K562 (cell line): ENCODE measurements around the gene SPTBN5.

Experiments used
- ETS2 ChIP-seq: IDR thresholded peaks from 2 replicates; pipeline ENCODE4 v1.6.1; 2016; ENCODE audit warnings: borderline replicate concordance, missing genetic modification characterization, mild to moderate bottlenecking, moderate library complexity, missing compliant biosample characterization; ENCODE audit not compliant: poor library complexity, severe bottlenecking
- ETV6 ChIP-seq, 3 experiments: fragments of 150-350 bp in 1 of 3; sonication (generic) in 1 of 3; formaldehyde crosslinking in 1 of 3; IDR thresholded peaks; 2 replicates each; pipeline versions ENCODE4 v1.6.1 to v1.8.0; 2014 to 2022; ENCODE audit warnings: borderline replicate concordance in 2 of 3, low read depth in 2 of 3, antibody characterized with exemption in 1 of 3, low read length in 1 of 3, mild to moderate bottlenecking in 1 of 3, missing genetic modification reagents in 1 of 3
- FOXK2 ChIP-seq, 2 experiments: fragments of 450-650 bp; IDR thresholded peaks in 1 of 2; conservative IDR thresholded peaks in 1 of 2; 2 replicates each; pipeline ENCODE4 v1.6.1; 2016; ENCODE audit warnings: low read depth in 2 of 2, mild to moderate bottlenecking in 1 of 2
- GATAD2B ChIP-seq: fragments of 450-650 bp; IDR thresholded peaks from 2 replicates; pipeline ENCODE4 v1.6.1; 2017; ENCODE audit warnings: mild to moderate bottlenecking, borderline replicate concordance
- JUN ChIP-seq, 2 experiments: sonication (generic) in 1 of 2; formaldehyde crosslinking in 1 of 2; IDR thresholded peaks; 2 replicates each; pipeline versions ENCODE4 v1.6.1 to v1.8.0; 2012 to 2022; ENCODE audit warnings: borderline replicate concordance in 2 of 2, mild to moderate bottlenecking in 2 of 2, improper control_type of control experiment in 1 of 2, low read depth in 1 of 2, low read length in 1 of 2, missing genetic modification reagents in 1 of 2
- KLF1 ChIP-seq: fragments of 450-650 bp; IDR thresholded peaks from 2 replicates; pipeline ENCODE4 v1.6.1; 2016; ENCODE audit warnings: missing genetic modification characterization, missing compliant biosample characterization
- NCOA2 ChIP-seq, 2 experiments: fragments of 450-650 bp; IDR thresholded peaks; 2 replicates each; pipeline ENCODE4 v1.6.1; 2018; ENCODE audit warnings: mild to moderate bottlenecking in 2 of 2, moderate library complexity in 1 of 2; ENCODE audit not compliant: partially characterized antibody in 2 of 2
- POLR2A ChIP-seq: fragments of 450-650 bp; conservative IDR thresholded peaks from 2 replicates; pipeline ENCODE4 v1.6.1; 2016
- TAF1 ChIP-seq: IDR thresholded peaks from 2 replicates; pipeline ENCODE4 v1.6.1; 2011; ENCODE audit warnings: mild to moderate bottlenecking, low read length, moderate library complexity; ENCODE audit not compliant: insufficient read depth, control insufficient read depth, severe bottlenecking; ENCODE audit errors: extremely low read depth
- TF ChIP-seq, protein P1 (sequence below): fragments of 450-650 bp; IDR thresholded peaks from 2 replicates; pipeline ENCODE4 v1.7.1; 2018; ENCODE audit warnings: mild to moderate bottlenecking, low read depth; ENCODE audit not compliant: partially characterized antibody
- TF ChIP-seq, protein P2 (sequence below), 3 experiments: IDR thresholded peaks in 2 of 3; conservative IDR thresholded peaks in 1 of 3; 2 replicates each; pipeline ENCODE4 v1.5.1; 2011 to 2012; ENCODE audit warnings: low read length in 3 of 3, mild to moderate bottlenecking in 3 of 3, control low read depth in 2 of 3, improper control_type of control experiment in 1 of 3, inconsistent platforms in 1 of 3, low read depth in 1 of 3, mixed read lengths in 1 of 3, moderate library complexity in 1 of 3; ENCODE audit not compliant: insufficient read depth in 2 of 3
- TF ChIP-seq, protein P3 (sequence below): sonication (generic); formaldehyde crosslinking; IDR thresholded peaks from 2 replicates; pipeline ENCODE4 v1.9.0; 2022; ENCODE audit warnings: mild to moderate bottlenecking, missing genetic modification reagents

DNA sequence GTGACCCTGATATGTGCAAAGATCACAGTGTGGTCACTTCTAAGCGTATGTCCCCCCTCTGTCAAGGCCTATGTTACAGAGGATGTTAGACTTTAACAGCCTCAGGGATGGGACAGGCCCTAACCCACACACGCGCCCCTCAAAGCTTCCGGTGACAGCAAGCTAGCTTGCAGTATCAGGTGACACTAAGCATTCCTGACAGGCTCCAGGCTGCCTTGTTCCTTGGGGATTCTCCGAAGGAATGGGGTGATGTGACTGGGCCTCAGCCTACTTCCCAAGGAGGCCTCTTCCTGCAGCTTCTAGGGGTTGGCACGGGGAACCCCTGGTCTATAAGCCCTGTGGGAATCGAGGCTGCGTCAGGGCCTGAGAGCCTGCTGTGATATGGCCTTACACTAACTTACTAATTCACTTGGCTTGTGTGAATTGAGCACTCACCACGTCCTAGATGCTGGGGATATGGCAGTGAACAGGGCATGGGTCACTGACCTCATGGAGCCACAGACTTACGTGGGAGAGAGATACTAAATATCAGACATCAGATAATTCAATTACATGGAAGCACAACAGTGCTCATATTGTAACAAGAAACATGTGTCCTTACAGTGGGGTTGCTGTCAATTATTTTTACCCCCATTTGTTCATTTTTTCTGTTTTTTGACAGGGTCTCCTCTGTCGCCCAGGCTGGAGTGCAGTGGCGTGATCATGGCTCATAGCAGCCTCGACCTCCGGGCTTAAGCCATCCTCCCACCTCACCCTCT is 11.4 kb upstream of the SPTBN5 start:
- TF ChIP-seq FOXK2 (conservative IDR thresholded peaks at IDR 0.05 in 1 of 2, IDR thresholded peaks at IDR 0.05 in 1 of 2; ENCODE audit: low read depth in 2 of 2): no peak
- no peak for TF ChIP-seq POLR2A
- no peak for TF ChIP-seq KLF1 (tag)
- no peak for TF ChIP-seq JUN (IDR thresholded peaks at IDR 0.05; ENCODE audit: borderline replicate concordance, low read depth, low read length)
- no peak for TF ChIP-seq JUN (CRISPR knock-in tag; IDR thresholded peaks at IDR 0.05; ENCODE audit: borderline replicate concordance)
- TF ChIP-seq, protein P1, sequence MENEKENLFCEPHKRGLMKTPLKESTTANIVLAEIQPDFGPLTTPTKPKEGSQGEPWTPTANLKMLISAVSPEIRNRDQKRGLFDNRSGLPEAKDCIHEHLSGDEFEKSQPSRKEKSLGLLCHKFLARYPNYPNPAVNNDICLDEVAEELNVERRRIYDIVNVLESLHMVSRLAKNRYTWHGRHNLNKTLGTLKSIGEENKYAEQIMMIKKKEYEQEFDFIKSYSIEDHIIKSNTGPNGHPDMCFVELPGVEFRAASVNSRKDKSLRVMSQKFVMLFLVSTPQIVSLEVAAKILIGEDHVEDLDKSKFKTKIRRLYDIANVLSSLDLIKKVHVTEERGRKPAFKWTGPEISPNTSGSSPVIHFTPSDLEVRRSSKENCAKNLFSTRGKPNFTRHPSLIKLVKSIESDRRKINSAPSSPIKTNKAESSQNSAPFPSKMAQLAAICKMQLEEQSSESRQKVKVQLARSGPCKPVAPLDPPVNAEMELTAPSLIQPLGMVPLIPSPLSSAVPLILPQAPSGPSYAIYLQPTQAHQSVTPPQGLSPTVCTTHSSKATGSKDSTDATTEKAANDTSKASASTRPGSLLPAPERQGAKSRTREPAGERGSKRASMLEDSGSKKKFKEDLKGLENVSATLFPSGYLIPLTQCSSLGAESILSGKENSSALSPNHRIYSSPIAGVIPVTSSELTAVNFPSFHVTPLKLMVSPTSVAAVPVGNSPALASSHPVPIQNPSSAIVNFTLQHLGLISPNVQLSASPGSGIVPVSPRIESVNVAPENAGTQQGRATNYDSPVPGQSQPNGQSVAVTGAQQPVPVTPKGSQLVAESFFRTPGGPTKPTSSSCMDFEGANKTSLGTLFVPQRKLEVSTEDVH: no peak
- TF ChIP-seq, protein P2, sequence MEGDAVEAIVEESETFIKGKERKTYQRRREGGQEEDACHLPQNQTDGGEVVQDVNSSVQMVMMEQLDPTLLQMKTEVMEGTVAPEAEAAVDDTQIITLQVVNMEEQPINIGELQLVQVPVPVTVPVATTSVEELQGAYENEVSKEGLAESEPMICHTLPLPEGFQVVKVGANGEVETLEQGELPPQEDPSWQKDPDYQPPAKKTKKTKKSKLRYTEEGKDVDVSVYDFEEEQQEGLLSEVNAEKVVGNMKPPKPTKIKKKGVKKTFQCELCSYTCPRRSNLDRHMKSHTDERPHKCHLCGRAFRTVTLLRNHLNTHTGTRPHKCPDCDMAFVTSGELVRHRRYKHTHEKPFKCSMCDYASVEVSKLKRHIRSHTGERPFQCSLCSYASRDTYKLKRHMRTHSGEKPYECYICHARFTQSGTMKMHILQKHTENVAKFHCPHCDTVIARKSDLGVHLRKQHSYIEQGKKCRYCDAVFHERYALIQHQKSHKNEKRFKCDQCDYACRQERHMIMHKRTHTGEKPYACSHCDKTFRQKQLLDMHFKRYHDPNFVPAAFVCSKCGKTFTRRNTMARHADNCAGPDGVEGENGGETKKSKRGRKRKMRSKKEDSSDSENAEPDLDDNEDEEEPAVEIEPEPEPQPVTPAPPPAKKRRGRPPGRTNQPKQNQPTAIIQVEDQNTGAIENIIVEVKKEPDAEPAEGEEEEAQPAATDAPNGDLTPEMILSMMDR (IDR thresholded peaks at IDR 0.05 in 2 of 3, conservative IDR thresholded peaks at IDR 0.05 in 1 of 3; ENCODE audit: insufficient read depth in 2 of 3, low read depth in 1 of 3, low read length in 3 of 3): no peak
- TF ChIP-seq GATAD2B: no peak
- TF ChIP-seq ETS2 (tag): no peak
- TF ChIP-seq, protein P3, sequence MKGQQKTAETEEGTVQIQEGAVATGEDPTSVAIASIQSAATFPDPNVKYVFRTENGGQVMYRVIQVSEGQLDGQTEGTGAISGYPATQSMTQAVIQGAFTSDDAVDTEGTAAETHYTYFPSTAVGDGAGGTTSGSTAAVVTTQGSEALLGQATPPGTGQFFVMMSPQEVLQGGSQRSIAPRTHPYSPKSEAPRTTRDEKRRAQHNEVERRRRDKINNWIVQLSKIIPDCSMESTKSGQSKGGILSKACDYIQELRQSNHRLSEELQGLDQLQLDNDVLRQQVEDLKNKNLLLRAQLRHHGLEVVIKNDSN (CRISPR knock-in tag): no peak
- TF ChIP-seq ETV6 (IDR thresholded peaks at IDR 0.05; ENCODE audit: borderline replicate concordance in 1 of 2, low read depth in 2 of 2, low read length in 1 of 2): no peak
- no peak for TF ChIP-seq ETV6 (CRISPR knock-in tag; IDR thresholded peaks at IDR 0.05; ENCODE audit: borderline replicate concordance)
- no peak for TF ChIP-seq TAF1
- TF ChIP-seq NCOA2 (IDR thresholded peaks at IDR 0.05; ENCODE audit: partially characterized antibody in 2 of 2): no peak
